Measurements from ENCODE around the gene TNFSF13. TPM values are rescaled to one million over a fixed set of nuclear protein-coding genes. Genes with fewer than 3 reads are reported as not detected.

Gene TNFSF13
- total RNA-seq, 2 experiments from 2014 or later, result 1.8 to 2.5 TPM

DNA sequence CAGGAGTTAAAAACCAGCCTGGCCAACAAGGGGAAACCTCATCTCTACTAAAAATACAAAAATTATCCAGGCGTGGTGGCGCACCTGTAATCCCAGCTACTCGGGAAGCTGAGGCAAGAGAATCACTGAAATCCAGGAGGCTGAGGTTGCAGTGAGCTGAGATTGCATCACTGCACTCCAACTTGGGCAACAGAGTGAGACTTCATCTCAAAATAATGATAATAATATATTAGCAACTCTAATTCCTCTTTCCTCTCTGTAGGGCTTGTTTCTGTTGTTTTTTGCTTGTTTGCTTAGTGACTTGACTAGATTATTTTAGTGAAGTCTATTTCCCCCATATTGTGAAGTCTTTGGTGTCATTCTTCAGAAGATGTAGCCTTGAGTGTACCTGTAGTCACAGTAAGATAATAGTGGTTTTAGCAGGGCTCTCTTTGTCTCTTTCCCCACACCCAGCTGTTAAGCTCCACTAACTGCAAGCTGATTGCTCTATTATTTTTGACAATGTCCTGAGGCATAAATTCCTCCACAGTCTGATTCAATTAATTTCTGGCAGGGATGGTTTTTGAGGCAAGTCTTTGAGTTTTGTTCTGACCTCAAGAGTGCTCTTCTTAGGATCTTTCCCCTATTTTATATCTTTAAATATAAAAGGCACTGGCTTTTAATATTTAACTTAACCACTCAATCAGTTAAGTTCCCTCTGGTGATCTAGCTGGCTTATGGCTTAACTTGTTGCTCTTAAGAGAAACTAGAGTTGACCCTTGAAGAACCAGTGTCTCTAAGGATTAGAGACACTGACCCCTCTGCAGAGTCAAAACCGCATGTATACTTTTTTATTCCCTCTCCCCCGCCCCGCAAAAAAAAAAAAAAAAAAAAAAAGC, 28.3 kb upstream of the TNFSF13 start:
- Mint-ChIP-seq H3K27me3 (no peaks in the 10 kb centered on the region), H3K9me3 (ENCODE audit: low read depth) (peaks cover 9% of the 10 kb centered on the region), H3K4me3 (no peak overlapping the region), H3K27ac (no peak overlapping the region), H3K36me3 (ENCODE audit: low read depth) (peaks cover 6% of the 10 kb centered on the region), H3K4me1 (no peaks in the 10 kb centered on the region)
- POLR2A ChIA-PET, result no interaction called here
- ATAC-seq (no peak), DNase-seq (no peak)
- CTCF ChIA-PET, result interaction anchor here (0.6 to 1.6 kb wide), 4 partner anchors 17 to 31 kb away, joined by 3 to 9 read pairs (median 4); partner anchors contain the start of gene TNFSF12
- intact Hi-C loops (cut with DNase I, micrococcal nuclease), result no loop called here

DNA sequence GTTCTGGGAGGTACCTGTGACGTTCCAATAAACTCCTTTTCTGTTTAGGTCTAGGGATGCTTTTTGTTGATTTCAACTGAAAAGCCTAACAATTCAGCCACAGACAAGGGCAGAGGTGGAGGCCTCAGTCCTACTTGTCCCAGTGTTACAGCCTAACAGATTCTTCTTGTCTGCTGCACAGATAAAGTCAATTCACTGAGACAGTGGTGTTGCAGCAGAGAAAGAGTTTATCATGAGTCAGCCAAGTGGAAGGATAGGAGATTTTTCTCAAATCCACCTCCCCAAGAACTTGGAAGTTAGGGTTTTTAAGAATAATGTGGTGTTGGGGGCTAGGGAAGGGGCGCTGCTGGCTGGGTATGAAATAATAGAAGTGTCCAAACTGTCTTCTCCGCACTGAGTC, 20.5 kb upstream of the TNFSF13 start:
- CTCF ChIA-PET, result interaction anchor here (0.9 to 1.3 kb wide), 2 partner anchors 13 to 29 kb away, joined by 3 to 5 read pairs; no protein-coding TSS in a partner anchor
- ATAC-seq (no peak), DNase-seq (no peak)
- no peak overlapping the region for H3K27ac Mint-ChIP-seq
- H3K36me3 Mint-ChIP-seq (ENCODE audit: low read depth), result no peaks in the 10 kb centered on the region
- peaks cover 3% of the 10 kb centered on the region for H3K9me3 Mint-ChIP-seq (ENCODE audit: low read depth)
- no peaks in the 10 kb centered on the region for H3K27me3 Mint-ChIP-seq
- POLR2A ChIA-PET, result no interaction called here
- H3K4me1 Mint-ChIP-seq, result no peaks in the 10 kb centered on the region
- no peak overlapping the region for H3K4me3 Mint-ChIP-seq
- intact Hi-C loops (cut with DNase I, micrococcal nuclease), result no loop called here

DNA sequence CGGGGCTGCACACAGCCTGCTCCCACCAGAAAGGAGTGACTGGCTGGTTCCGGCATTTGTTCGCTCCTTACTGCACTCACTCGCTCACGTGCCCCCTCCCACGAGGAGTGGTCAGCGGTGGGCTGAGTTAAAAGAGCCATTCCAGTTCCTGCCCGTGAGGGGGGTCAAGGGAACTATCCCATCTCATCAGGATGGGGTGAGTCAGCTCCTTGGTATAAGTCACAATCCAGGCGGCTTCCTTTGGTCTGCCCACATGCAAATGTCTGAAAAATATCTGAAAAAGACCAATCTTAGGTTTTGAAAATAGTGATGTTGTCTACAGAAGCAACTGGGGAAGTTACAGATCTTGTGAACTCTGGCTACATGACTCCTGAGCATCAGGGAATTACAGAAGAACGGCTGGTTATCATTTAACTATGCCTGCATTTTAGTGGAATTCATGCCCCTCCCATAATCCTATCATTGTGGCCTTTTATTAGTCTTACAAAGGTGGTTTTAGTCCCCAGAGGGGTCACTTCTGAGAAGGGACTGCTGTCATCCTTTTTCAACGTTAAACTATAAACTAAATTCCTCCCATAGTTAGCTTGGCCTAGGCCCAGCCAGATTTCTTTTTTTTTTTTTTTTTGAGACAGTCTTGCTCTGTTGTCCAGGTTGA, 19.5 kb upstream of the TNFSF13 start:
- no peaks in the 10 kb centered on the region for H3K4me1 Mint-ChIP-seq
- peaks cover 3% of the 10 kb centered on the region for H3K9me3 Mint-ChIP-seq (ENCODE audit: low read depth)
- no peak for ATAC-seq
- no peaks in the 10 kb centered on the region for H3K36me3 Mint-ChIP-seq (ENCODE audit: low read depth)
- no peak for DNase-seq
- H3K27me3 Mint-ChIP-seq, result no peaks in the 10 kb centered on the region
- POLR2A ChIA-PET, result no interaction called here
- CTCF ChIA-PET, result no interaction called here
- intact Hi-C loops (cut with DNase I, micrococcal nuclease), result no loop called here
- H3K27ac Mint-ChIP-seq, result no peak overlapping the region
- H3K4me3 Mint-ChIP-seq, result no peak overlapping the region

DNA sequence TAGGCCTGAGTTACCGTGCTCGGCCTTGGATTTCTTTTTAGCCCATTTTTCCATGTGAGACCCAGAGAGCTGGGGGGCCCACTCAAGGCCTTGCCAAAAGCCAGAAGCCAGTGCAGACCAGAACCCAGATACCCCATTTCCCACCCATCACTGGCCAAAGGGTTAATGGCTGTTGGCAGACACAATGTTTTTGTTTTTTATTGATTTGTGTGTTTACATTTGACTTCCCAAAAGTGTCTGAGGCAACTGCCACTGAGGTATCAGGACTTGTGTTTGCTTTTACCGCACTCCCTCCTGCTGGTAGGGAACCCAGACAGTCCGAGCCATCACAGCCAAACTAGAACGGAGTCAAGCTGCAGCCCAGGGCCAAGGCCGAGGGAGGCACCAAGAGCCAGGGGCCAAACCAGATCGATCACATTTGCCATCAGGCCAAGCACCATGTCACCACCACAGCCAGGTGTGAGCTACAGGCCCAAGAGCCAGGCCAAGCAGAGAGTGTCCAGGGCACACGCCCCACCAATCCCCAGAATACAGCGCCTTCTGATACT, 17.4 kb upstream of the TNFSF13 start:
- intact Hi-C loops (cut with DNase I, micrococcal nuclease), result no loop called here
- Mint-ChIP-seq H3K4me3 (no peak overlapping the region), H3K9me3 (ENCODE audit: low read depth) (peaks cover 3% of the 10 kb centered on the region), H3K27ac (no peak overlapping the region), H3K4me1 (no peaks in the 10 kb centered on the region), H3K36me3 (ENCODE audit: low read depth) (no peaks in the 10 kb centered on the region), H3K27me3 (no peaks in the 10 kb centered on the region)
- ChIA-PET POLR2A (no interaction called here), CTCF (interaction anchor here (1.0 to 1.6 kb wide), 2 partner anchors 11 to 18 kb away, joined by 3 to 4 read pairs; no protein-coding TSS in a partner anchor)
- ATAC-seq, result no peak
- DNase-seq, result no peak

DNA sequence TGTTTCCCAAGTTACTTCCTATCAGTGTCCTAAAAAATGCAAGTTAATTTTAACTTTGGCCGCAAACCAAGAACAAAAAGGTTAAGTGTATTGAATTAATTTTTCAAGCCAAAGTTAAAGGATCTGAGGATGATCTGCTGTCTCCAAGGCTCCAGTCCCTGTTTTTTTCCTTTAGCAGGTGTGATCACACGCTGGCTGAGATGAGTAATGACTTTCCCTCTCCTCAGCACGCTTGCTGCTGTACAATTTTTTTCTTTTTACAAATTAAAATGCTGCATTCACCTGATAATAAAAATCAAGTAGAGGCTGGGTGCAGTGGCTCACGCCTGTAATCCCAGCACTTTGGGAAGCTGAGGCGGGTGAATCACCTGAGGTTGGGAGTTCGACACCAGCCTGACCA, 13.6 kb upstream of the TNFSF13 start:
- no peak overlapping the region for H3K27ac Mint-ChIP-seq
- no peak for ATAC-seq
- ChIA-PET CTCF (interaction anchor here (0.7 kb wide), 1 partner anchor 159 kb away, joined by 4 read pairs; no protein-coding TSS in a partner anchor), POLR2A (interaction anchor here (0.5 kb wide), 1 partner anchor 59 kb away, joined by 3 read pairs; no protein-coding TSS in a partner anchor)
- H3K4me3 Mint-ChIP-seq, result no peak overlapping the region
- intact Hi-C loops (cut with DNase I, micrococcal nuclease), result no loop called here
- no peaks in the 10 kb centered on the region for H3K36me3 Mint-ChIP-seq (ENCODE audit: low read depth)
- no peaks in the 10 kb centered on the region for H3K9me3 Mint-ChIP-seq (ENCODE audit: low read depth)
- peaks cover 12% of the 10 kb centered on the region for H3K4me1 Mint-ChIP-seq
- no peaks in the 10 kb centered on the region for H3K27me3 Mint-ChIP-seq
- DNase-seq, result no peak

DNA sequence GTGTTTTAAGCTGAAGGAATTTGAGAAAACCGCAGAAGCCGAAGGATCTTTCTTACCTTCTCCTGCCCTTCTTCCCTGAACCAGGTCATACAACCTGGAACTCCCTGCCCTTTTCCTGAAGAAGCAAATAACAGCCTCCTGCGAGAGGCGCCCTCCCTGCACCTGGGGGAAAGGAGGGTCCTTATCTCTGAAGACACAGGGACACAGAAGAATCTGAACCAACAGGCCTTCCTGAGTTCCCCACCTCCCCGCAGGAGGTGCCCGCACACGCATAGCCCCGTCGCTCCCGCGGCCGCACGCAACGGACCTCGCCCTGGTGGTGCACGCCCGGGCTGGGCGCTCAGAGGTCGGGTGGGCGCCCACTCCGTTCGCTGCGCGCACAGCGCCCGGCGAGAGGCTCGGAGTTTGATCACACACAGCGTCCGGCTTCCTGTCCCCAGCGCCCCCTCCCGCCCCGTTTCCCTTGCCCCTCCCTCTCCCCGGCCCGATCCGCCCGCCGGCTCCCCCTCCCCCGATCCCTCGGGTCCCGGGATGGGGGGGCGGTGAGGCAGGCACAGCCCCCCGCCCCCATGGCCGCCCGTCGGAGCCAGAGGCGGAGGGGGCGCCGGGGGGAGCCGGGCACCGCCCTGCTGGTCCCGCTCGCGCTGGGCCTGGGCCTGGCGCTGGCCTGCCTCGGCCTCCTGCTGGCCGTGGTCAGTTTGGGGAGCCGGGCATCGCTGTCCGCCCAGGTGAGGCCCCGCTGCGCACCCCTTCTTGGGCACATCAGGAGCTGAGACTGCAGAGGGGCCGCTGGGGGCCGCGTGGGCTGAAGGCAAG, 9.8 kb upstream of the TNFSF13 start, which contains the start of gene TNFSF12:
TSS of gene TNFSF12 (plus strand) at position 474 of the 816 bp plus-strand sequence. CDS start at position 570, 96 bp downstream.
- Mint-ChIP-seq H3K4me3 (peak within 1 kb of the TSS; percentile 70), H3K27me3 (no peaks in the 10 kb centered on the region), H3K9me3 (ENCODE audit: low read depth) (no peaks in the 10 kb centered on the region), H3K36me3 (ENCODE audit: low read depth) (peaks cover 4% of the 10 kb centered on the region), H3K27ac (peak within 1 kb of the TSS; percentile 49), H3K4me1 (peaks cover 48% of the 10 kb centered on the region)
- ATAC-seq (peak; percentile 45), DNase-seq (peak; percentile 77)
- CTCF ChIA-PET, result interaction anchor here (0.6 to 1.5 kb wide), 5 partner anchors 8 to 212 kb away, joined by 3 read pairs; no protein-coding TSS in a partner anchor
- POLR2A ChIA-PET, result interaction anchor here (0.8 kb wide), 1 partner anchor 12 kb away, joined by 3 read pairs; no protein-coding TSS in a partner anchor
- intact Hi-C loops (cut with DNase I, micrococcal nuclease), result loop anchor here in 1 of 2 experiments (1.0 kb wide), 1 partner anchor 13 kb away; the partner anchor contains the start of gene SENP3

DNA sequence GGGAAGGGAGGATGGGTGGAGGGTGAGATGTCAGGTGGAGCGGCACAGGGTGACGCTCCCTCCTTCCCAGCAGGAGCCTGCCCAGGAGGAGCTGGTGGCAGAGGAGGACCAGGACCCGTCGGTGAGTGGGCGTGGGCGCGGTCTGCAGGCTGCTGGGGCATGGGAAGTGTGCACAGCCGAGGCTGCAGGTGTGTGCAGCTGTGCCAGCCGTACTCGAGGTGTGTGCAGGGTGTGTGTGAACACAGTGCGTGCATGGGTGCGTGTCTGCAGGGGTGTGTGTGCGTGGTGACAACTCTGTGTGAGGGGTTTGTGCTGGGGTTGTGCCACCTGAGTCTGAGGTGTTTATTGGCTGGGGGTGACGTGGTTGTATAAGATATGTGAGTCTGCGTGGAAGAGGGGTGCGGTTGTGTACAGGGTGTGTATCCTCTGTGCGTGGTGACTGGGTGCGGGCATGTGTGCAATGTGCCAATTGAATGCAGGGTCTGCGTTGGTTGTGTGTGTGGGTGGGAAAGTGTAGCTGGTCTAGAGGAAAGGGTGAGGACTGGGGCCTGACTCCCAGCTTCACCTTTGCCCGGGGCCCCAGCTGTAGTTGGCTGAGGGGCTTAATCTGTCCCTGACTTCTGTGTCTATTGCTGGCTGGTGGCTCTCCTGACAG, 9.0 kb upstream of the TNFSF13 start:
- Mint-ChIP-seq H3K27ac (peak overlapping the region; percentile 48), H3K36me3 (ENCODE audit: low read depth) (peaks cover 6% of the 10 kb centered on the region), H3K27me3 (no peaks in the 10 kb centered on the region), H3K9me3 (ENCODE audit: low read depth) (no peaks in the 10 kb centered on the region), H3K4me1 (peaks cover 51% of the 10 kb centered on the region), H3K4me3 (peak overlapping the region; percentile 69)
- ATAC-seq (peak; percentile 50), DNase-seq (peak; percentile 70)
- ChIA-PET CTCF (interaction anchor here (0.5 to 1.5 kb wide), 5 partner anchors 18 to 85 kb away, joined by 3 to 4 read pairs (median 3); no protein-coding TSS in a partner anchor), POLR2A (interaction anchor here (0.7 to 1.0 kb wide), 3 partner anchors 11 to 15 kb away, joined by 3 to 7 read pairs (median 3); no protein-coding TSS in a partner anchor)
- intact Hi-C loops (cut with DNase I, micrococcal nuclease), result loop anchor here in 1 of 2 experiments (1.0 kb wide), 1 partner anchor 12 kb away; the partner anchor contains the start of gene SENP3

DNA sequence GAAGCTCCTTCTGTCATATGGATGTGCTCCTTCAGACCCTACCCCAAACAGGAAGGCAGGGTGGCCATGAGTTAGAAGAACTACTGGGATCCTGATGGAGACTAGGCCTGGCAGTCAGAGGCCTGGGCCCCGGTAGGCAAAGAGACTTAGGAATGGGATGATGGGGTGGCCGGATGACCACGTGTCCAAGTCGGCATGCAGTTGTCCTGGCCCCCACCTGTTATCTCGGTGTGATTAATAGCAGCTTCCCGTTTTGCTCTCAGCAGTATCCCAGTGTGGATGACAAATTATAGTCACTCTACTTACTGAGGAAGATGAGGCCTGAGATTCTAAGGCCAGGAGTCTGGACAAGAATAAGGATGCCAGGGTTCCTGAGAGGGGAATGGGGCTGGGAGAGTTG, 8.2 kb upstream of the TNFSF13 start:
- POLR2A ChIA-PET, result interaction anchor here (0.7 to 1.0 kb wide), 2 partner anchors 13 to 16 kb away, joined by 3 to 7 read pairs; no protein-coding TSS in a partner anchor
- no peak for DNase-seq
- H3K27ac Mint-ChIP-seq, result no peak overlapping the region
- ATAC-seq, result no peak
- no peaks in the 10 kb centered on the region for H3K9me3 Mint-ChIP-seq (ENCODE audit: low read depth)
- H3K27me3 Mint-ChIP-seq, result no peaks in the 10 kb centered on the region
- CTCF ChIA-PET, result interaction anchor here (0.6 to 1.5 kb wide), 6 partner anchors 21 to 471 kb away, joined by 3 to 5 read pairs (median 3); no protein-coding TSS in a partner anchor
- peaks cover 6% of the 10 kb centered on the region for H3K36me3 Mint-ChIP-seq (ENCODE audit: low read depth)
- intact Hi-C loops (cut with DNase I, micrococcal nuclease), result no loop called here
- peak overlapping the region; percentile 69 for H3K4me3 Mint-ChIP-seq
- H3K4me1 Mint-ChIP-seq, result peaks cover 54% of the 10 kb centered on the region

DNA sequence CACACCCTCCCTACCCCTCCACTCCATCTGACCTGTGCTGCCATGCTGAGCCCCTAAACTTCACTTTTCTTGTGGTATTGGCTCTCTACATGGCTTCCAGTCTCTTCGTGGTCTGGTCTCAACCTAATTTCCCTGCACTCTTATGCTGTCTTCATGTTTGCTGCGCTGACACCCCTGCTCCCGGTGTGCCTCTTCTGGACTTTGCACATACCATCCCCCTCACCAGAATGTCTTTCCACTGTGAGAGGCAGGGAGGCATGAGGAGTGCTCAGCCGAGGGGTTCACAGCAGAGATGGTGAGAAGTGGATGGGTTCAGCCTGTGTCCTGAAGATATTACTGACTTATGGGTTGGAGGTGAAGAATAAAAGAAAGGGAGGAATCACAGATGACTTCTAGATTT, 7.2 kb upstream of the TNFSF13 start:
- ChIA-PET POLR2A (no interaction called here), CTCF (interaction anchor here (0.7 to 1.7 kb wide), 4 partner anchors 9 to 523 kb away, joined by 3 to 11 read pairs (median 6); partner anchors contain the start of gene SENP3)
- H3K4me3 Mint-ChIP-seq, result no peak overlapping the region
- peak overlapping the region; percentile 16 for H3K27ac Mint-ChIP-seq
- DNase-seq, result no peak
- intact Hi-C loops (cut with DNase I, micrococcal nuclease), result no loop called here
- no peaks in the 10 kb centered on the region for H3K9me3 Mint-ChIP-seq (ENCODE audit: low read depth)
- peaks cover 6% of the 10 kb centered on the region for H3K36me3 Mint-ChIP-seq (ENCODE audit: low read depth)
- no peaks in the 10 kb centered on the region for H3K27me3 Mint-ChIP-seq
- H3K4me1 Mint-ChIP-seq, result peaks cover 55% of the 10 kb centered on the region
- no peak for ATAC-seq

DNA sequence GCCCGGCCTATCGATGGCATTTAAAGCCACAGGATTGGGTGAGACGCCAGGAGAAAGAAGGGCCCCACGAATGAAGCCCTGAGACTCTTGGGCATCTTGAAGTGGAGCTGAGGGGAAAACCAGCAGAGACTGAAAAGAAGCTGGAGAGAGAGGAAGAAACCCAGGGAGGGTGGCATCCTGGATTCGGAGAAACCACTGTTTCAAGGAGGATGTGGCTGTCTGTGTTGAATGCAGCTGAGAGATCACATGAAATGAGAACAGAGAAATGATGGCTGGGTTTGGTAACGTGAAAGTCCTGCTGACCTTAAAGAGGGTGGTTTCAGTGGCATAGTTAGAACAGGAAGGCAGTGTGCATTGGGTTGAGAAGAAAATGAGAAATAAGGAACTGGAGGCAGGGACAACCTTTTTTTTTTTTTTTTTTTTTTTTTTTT, 5.9 kb upstream of the TNFSF13 start:
- CTCF ChIA-PET, result interaction anchor here (0.6 to 1.7 kb wide), 7 partner anchors 8 to 521 kb away, joined by 3 to 11 read pairs (median 4); partner anchors contain the start of gene SENP3
- POLR2A ChIA-PET, result interaction anchor here (0.6 to 0.9 kb wide), 4 partner anchors 22 to 63 kb away, joined by 3 to 8 read pairs (median 6); partner anchors contain the start of gene CD68

More for the DNA sequence above, 5.9 kb upstream of the TNFSF13 start:
- H3K27ac Mint-ChIP-seq, result peak overlapping the region; percentile 89
- peak overlapping the region; percentile 31 for H3K4me3 Mint-ChIP-seq
- H3K9me3 Mint-ChIP-seq (ENCODE audit: low read depth), result no peaks in the 10 kb centered on the region
- intact Hi-C loops (cut with DNase I, micrococcal nuclease), result no loop called here
- H3K36me3 Mint-ChIP-seq (ENCODE audit: low read depth), result peaks cover 6% of the 10 kb centered on the region
- DNase-seq, result peak; percentile 58
- peak; percentile 79 for ATAC-seq
- H3K4me1 Mint-ChIP-seq, result peaks cover 55% of the 10 kb centered on the region
- no peaks in the 10 kb centered on the region for H3K27me3 Mint-ChIP-seq
